SK-N-SH (cell line): ENCODE results near the gene SH3TC1. TPM values are rescaled to one million over a fixed set of nuclear protein-coding genes. Genes with fewer than 3 reads are reported as not detected.

Source experiments
- CTCF ChIA-PET: fragments of 300-600, 350-600 bp; formaldehyde crosslinking; extraction: SDS; loops from one replicate; lab custom pipeline; 2021; lab: Yijun Ruan, JAX
- POLR2A ChIA-PET: fragments of 350-600 bp; sonication (Branson Sonifier 250); formaldehyde crosslinking; extraction: SDS; loops from one replicate; lab custom pipeline; 2020; ENCODE audit warnings: antibody characterized with exemption, inconsistent platforms; lab: Yijun Ruan, JAX
- DNase-seq: peaks from one replicate; pipeline ENCODE4 v3.0.0; 2012
- H2AFZ ChIP-seq: fragments of 200-600 bp; sonication (generic); 2 replicates; pipeline ENCODE4 v1.8.1; 2016; ENCODE audit warnings: antibody characterized with exemption, mild to moderate bottlenecking, low read depth
- H3F3A ChIP-seq: fragments of 200-600 bp; sonication (generic); replicated peaks from 2 replicates; pipeline ENCODE3; 2016; ENCODE audit warnings: antibody characterized with exemption, mild to moderate bottlenecking; ENCODE audit not compliant: insufficient read depth
- H3K27ac ChIP-seq, 2 experiments: fragments of 200-500 bp in 1 of 2; fragments of 200-600 bp in 1 of 2; sonication (Bioruptor generic) in 1 of 2; sonication (generic), shearing (Covaris generic) in 1 of 2; 2 replicates each; pipeline versions ENCODE4 v1.5.1 to v1.6.1; 2014 to 2016; ENCODE audit warnings: low read depth in 2 of 2, inconsistent platforms in 1 of 2, low read length in 1 of 2, mild to moderate bottlenecking in 1 of 2, mixed read lengths in 1 of 2
- H3K27me3 ChIP-seq: fragments of 200-600 bp; sonication (generic), shearing (Covaris generic); 2 replicates; pipeline ENCODE4 v1.6.1; 2016; ENCODE audit warnings: mixed run types; ENCODE audit not compliant: insufficient read depth
- H3K36me3 ChIP-seq, 2 experiments: fragments of 200-500 bp in 1 of 2; fragments of 200-600 bp in 1 of 2; sonication (Bioruptor generic) in 1 of 2; sonication (generic) in 1 of 2; replicated peaks in 1 of 2; 2 replicates each; pipeline versions ENCODE3 to v1.5.1; 2014 to 2016; ENCODE audit warnings: low read length in 1 of 2, mild to moderate bottlenecking in 1 of 2; ENCODE audit not compliant: insufficient read depth in 2 of 2, control insufficient read depth in 1 of 2
- H3K4me1 ChIP-seq, 2 experiments: fragments of 200-500 bp in 1 of 2; fragments of 200-600 bp in 1 of 2; sonication (Bioruptor generic) in 1 of 2; sonication (generic), shearing (Covaris generic) in 1 of 2; 2 replicates each; pipeline versions ENCODE4 v1.5.1 to v1.6.1; 2014 to 2016; ENCODE audit warnings: low read depth in 1 of 2, low read length in 1 of 2, mixed run types in 1 of 2; ENCODE audit not compliant: insufficient read depth in 2 of 2, control insufficient read depth in 1 of 2
- H3K4me2 ChIP-seq: fragments of 200-600 bp; sonication (generic), shearing (Covaris generic); 2 replicates; pipeline ENCODE4 v1.6.1; 2017; ENCODE audit warnings: mixed run types
- H3K4me3 ChIP-seq, 2 experiments: fragments of 200-500 bp in 1 of 2; fragments of 200-600 bp in 1 of 2; sonication (Bioruptor generic) in 1 of 2; sonication (generic), shearing (Covaris generic) in 1 of 2; 2 replicates each; pipeline versions ENCODE4 v1.5.1 to v1.8.1; 2014 to 2016; ENCODE audit warnings: low read depth in 2 of 2, inconsistent platforms in 1 of 2, low read length in 1 of 2, mild to moderate bottlenecking in 1 of 2, mixed read lengths in 1 of 2, moderate library complexity in 1 of 2
- H3K79me2 ChIP-seq: fragments of 200-600 bp; sonication (generic); 2 replicates; pipeline ENCODE4 v1.8.1; 2017; ENCODE audit warnings: mild to moderate bottlenecking; ENCODE audit not compliant: insufficient read depth
- H3K9ac ChIP-seq: fragments of 200-600 bp; sonication (generic); 2 replicates; pipeline ENCODE4 v1.6.1; 2017; ENCODE audit warnings: mixed run types
- H3K9me2 ChIP-seq: fragments of 200-600 bp; sonication (generic); 2 replicates; pipeline ENCODE4 v1.6.1; 2017; ENCODE audit warnings: mixed run types
- H3K9me3 ChIP-seq: fragments of 200-600 bp; sonication (generic); 2 replicates; pipeline ENCODE4 v1.6.1; 2017; ENCODE audit warnings: mixed run types, mild to moderate bottlenecking, moderate library complexity
- H4K20me1 ChIP-seq: fragments of 200-600 bp; sonication (generic); 2 replicates; pipeline ENCODE4 v1.6.1; 2017; ENCODE audit warnings: mild to moderate bottlenecking, mixed run types; ENCODE audit not compliant: insufficient read depth
- ELF1 ChIP-seq: IDR thresholded peaks from 2 replicates; pipeline ENCODE4 v1.4.0; 2012
- EP300 ChIP-seq, 2 experiments: IDR thresholded peaks; 2 replicates each; pipeline versions ENCODE4 v1.4.0 to v1.6.1; 2012; ENCODE audit warnings: borderline replicate concordance in 1 of 2, low read depth in 1 of 2, low read length in 1 of 2
- FOSL2 ChIP-seq: IDR thresholded peaks from 2 replicates; pipeline ENCODE4 v1.4.0; 2012; ENCODE audit warnings: low read depth, mild to moderate bottlenecking, moderate library complexity, borderline replicate concordance
- GABPA ChIP-seq: IDR thresholded peaks from 2 replicates; pipeline ENCODE4 v1.4.0; 2012; ENCODE audit warnings: low read depth, mild to moderate bottlenecking
- IRF3 ChIP-seq: fragments of 150-350 bp; IDR thresholded peaks from 2 replicates; pipeline ENCODE4 v1.6.1; 2016; ENCODE audit warnings: mild to moderate bottlenecking, low read depth, low read length
- JUND ChIP-seq: IDR thresholded peaks from 2 replicates; pipeline ENCODE4 v1.4.0; 2012
- MXI1 ChIP-seq: IDR thresholded peaks from 2 replicates; pipeline ENCODE4 v1.6.1; 2012; ENCODE audit warnings: mild to moderate bottlenecking, low read depth, low read length, improper control_type of control experiment
- POLR2AphosphoS5 ChIP-seq: IDR thresholded peaks from 2 replicates; pipeline ENCODE4 v1.6.1; 2012; ENCODE audit warnings: low read depth, low read length
- RAD21 ChIP-seq: IDR thresholded peaks from 2 replicates; pipeline ENCODE4 v1.6.1; 2012; ENCODE audit warnings: mild to moderate bottlenecking, low read length
- RFX5 ChIP-seq: IDR thresholded peaks from 2 replicates; pipeline ENCODE4 v1.6.1; 2012; ENCODE audit warnings: mild to moderate bottlenecking, improper control_type of control experiment, low read length
- SMC3 ChIP-seq: IDR thresholded peaks from 2 replicates; pipeline ENCODE4 v1.6.1; 2012; ENCODE audit warnings: low read depth, low read length, improper control_type of control experiment
- TAF1 ChIP-seq: IDR thresholded peaks from 2 replicates; pipeline ENCODE4 v1.6.1; 2012; ENCODE audit warnings: low read depth, mild to moderate bottlenecking, low read length, moderate library complexity, borderline replicate concordance
- TEAD4 ChIP-seq: IDR thresholded peaks from 2 replicates; pipeline ENCODE4 v1.4.0; 2012; ENCODE audit warnings: mild to moderate bottlenecking, borderline replicate concordance; ENCODE audit not compliant: insufficient read depth
- ZBTB33 ChIP-seq: IDR thresholded peaks from 2 replicates; pipeline ENCODE4 v1.4.0; 2012; ENCODE audit warnings: low read depth, borderline replicate concordance
- WGBS: methylation state at CpG from one replicate; pipeline ENCODE4 v1.1.6; 2017; ENCODE audit warnings: low lambda C conversion rate; 5-methylcytosine and 5-hydroxymethylcytosine counted together
- polyA plus RNA-seq, 3 experiments: library from polyadenylated mRNA; depleted of rRNA; stranded (reverse); fragments of >200 nt; gene quantifications; 2 replicates each; pipeline ENCODE4 v1.2.3, GENCODE V29; 2012
- TF ChIP-seq, protein P1 (sequence below): fragments of 200-600 bp; sonication (generic); IDR thresholded peaks from 2 replicates; pipeline ENCODE4 v1.6.1; 2017; ENCODE audit warnings: antibody characterized with exemption, mild to moderate bottlenecking, moderate library complexity

Gene SH3TC1
- polyA plus RNA-seq, 1 of the 3 experiments (the other 2 are of a cell fraction): 2.7 TPM

- Histone ChIP-seq H3K4me3 (no peak overlapping the region), H3K4me1 (peaks cover 11 to 32% of the 10 kb centered on the region in 2 experiments; a peak in 3 of 4 replicates), H3F3A (no peaks in the 10 kb centered on the region), H3K9me3 (no peaks in the 10 kb centered on the region), H3K79me2 (no peaks in the 10 kb centered on the region), H3K27me3 (no peaks in the 10 kb centered on the region), H3K36me3 (no peaks in the 10 kb centered on the region), H3K27ac (no peak overlapping the region), H3K9ac (no peak overlapping the region), H4K20me1 (no peaks in the 10 kb centered on the region), H3K9me2 (no peaks in the 10 kb centered on the region), H2AFZ (no peak overlapping the region), H3K4me2 (no peak overlapping the region)
- WGBS: 92% methylated on average over 9 of the region's 10 CpGs
- ChIA-PET CTCF (interaction anchor here (1.8 kb wide), 1 partner anchor 119 kb away, joined by 7 read pairs; no protein-coding TSS in a partner anchor), POLR2A (no interaction called here)
- DNase-seq: no peak
- TF ChIP-seq TAF1 (no peak), ZBTB33 (no peak), MXI1 (no peak), POLR2AphosphoS5 (no peak), GABPA (no peak), FOSL2 (no peak), ELF1 (no peak), RFX5 (no peak), IRF3 (no peak), RAD21 (no peak), EP300 (IDR thresholded peaks at IDR 0.05; ENCODE audit: borderline replicate concordance in 1 of 2, low read depth in 1 of 2, low read length in 1 of 2) (no peak), SMC3 (no peak), JUND (no peak), TEAD4 (no peak)
- TF ChIP-seq, protein P1, sequence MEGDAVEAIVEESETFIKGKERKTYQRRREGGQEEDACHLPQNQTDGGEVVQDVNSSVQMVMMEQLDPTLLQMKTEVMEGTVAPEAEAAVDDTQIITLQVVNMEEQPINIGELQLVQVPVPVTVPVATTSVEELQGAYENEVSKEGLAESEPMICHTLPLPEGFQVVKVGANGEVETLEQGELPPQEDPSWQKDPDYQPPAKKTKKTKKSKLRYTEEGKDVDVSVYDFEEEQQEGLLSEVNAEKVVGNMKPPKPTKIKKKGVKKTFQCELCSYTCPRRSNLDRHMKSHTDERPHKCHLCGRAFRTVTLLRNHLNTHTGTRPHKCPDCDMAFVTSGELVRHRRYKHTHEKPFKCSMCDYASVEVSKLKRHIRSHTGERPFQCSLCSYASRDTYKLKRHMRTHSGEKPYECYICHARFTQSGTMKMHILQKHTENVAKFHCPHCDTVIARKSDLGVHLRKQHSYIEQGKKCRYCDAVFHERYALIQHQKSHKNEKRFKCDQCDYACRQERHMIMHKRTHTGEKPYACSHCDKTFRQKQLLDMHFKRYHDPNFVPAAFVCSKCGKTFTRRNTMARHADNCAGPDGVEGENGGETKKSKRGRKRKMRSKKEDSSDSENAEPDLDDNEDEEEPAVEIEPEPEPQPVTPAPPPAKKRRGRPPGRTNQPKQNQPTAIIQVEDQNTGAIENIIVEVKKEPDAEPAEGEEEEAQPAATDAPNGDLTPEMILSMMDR: no peak
These were observed 84.1 kb downstream of the SH3TC1 start for GRCh38 chr4:8283161-8283560.
